CD4-positive, alpha-beta T cell treated with Interferon alpha-2 for 1 hour (primary cell): Measurements from ENCODE around the gene SCAF8.
"Not testable (repeated sequence)": the region's sequence is repeated elsewhere in the genome, so short reads cannot be mapped to it uniquely, and the experiment has no call there.

Experiments
- DNase-seq, 2 donors: peaks; one replicate each; pipeline ENCODE4 v3.0.0-alpha.2; 2020 to 2022

The SCAF8 gene

GRCh38 chr6:154786144-154786868 is 53.1 kb downstream of the SCAF8 start:
- DNase-seq, result no peak

GRCh38 chr6:154791556-154792317 is 58.5 kb downstream of the SCAF8 start:
- DNase-seq, result no peak

DNA sequence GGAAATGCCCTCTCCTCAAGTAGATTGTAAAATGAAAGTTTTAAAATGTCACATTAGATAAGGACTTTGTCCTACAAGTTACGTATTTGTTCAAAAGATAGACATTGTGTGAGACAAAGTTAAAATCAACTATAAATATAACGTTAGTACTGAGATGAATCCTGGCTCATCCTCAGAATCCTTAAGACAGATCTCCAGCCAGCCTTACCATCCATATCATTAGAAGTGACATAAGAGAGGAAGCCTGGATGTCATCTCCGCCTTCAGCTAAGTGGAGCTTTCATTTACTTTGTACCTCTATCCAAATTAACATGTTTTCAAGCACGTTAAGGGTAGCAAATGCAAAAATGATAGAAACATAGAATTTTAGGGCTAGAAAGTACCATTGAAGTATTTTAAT is 59.1 kb downstream of the SCAF8 start:
- DNase-seq, result no peak

GRCh38 chr6:154792761-154793160 is 59.5 kb downstream of the SCAF8 start:
- no peak for DNase-seq

DNA sequence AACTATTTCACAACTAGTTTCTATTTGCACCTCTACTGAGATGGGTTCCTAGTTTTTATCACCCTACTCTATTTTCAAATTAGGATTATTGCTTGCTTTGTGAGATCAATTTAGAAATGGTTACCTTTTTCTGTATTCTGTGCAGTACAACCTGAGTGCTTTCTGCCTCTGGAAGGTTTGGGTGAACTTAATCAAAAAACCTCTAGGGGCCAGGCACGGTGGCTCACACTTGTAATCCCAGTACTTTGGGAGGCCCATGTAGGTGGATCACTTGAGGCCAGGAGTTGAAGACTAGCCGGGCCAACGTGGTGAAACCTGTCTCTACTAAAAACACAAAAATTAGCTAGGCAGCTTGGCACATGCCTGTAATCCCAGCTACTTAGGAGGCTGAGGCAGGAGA is 63.3 kb downstream of the SCAF8 start:
- no peak for DNase-seq

GRCh38 chr6:154797857-154798256 is 64.6 kb downstream of the SCAF8 start:
- DNase-seq, result no peak

DNA sequence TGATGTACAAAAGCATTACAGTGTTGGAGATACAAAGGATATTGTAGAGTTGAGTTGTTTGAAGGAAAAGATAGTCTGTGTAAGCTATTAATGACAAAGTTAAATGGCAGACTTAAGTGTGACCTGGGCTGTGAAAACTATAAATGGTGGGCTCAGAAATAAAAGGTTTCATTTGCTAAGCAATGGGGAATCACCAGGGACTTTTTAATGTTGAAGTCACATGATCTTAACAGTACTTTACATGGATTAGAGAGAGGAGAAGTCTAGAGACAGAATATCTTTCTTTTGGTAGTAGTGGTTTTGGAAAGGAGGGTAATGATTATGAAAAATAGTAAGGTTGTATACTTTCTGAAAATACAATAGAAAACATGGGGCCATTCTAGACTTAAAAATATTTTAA is 67.1 kb downstream of the SCAF8 start:
- peak in 1 of 2 donors; percentile 13 for DNase-seq

DNA sequence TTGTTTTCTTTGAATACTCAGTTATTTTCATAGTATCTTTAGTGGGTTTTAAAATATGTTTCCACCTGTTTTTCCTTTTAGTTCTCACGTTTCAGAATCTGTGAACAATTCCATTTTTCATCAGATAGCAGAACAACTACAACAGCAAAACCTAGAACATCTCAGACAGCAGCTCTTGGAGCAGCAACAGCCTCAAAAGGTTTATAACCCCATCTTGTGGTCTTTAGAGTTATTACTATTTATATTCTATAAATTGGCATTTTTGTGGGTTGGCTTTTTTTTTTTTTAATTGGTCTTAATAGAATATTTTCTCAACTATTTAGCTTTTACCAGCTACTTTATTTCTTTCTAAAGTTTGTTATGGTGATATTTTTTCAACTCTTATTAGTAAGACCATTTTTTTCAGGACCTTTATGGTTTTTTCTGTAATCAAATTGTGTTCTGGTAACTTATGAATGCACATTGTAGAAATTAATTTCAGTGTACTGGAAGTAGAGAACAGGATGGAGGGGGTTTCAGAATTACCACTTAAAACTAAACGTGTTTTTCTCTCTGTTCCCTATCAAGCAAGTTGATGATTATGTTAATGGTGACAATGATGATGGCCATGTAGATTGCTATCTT is 72.2 kb downstream of the SCAF8 start:
- DNase-seq, result peak in 1 of 2 donors; percentile 53

DNA sequence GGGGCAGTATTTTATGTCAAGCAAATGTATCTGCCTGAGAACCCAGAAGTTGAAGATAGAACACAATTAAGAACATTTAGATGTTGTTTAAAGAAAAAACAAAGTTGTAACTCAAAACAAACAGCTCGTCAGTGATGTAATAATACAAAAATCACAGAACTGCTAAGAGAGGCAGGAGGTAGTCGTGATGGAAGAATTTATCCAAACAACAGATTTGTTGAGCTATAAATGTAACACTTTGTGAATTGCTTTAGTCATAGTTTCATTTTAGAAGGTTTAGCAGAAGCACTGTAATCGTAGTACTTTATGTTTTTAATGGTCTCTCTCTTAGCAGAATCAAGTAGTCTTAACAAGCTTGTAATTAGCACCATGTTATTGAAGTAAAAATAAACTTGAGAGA is 73.6 kb downstream of the SCAF8 start:
- no peak for DNase-seq

DNA sequence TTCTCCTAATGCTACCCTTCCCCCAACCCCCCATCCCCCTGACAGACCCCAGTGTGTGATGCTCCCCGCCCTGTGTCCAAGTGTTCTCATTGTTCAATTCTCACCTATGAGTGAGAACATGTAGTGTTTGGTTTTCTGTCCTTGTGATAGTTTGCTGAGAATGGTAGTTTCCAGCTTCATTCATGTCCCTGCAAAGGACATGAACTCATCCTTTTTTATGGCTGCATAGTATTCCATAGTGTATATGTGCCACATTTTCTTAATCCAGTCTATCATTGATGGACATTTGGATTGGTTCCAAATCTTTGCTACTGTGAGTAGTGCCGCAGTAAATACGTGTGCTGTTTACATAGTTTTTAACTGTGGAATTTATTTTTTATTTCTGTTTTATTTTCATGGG is 78.4 kb downstream of the SCAF8 start:
- not testable (repeated sequence) for DNase-seq

GRCh38 chr6:154814063-154814462 is 80.8 kb downstream of the SCAF8 start:
- no peak for DNase-seq

DNA sequence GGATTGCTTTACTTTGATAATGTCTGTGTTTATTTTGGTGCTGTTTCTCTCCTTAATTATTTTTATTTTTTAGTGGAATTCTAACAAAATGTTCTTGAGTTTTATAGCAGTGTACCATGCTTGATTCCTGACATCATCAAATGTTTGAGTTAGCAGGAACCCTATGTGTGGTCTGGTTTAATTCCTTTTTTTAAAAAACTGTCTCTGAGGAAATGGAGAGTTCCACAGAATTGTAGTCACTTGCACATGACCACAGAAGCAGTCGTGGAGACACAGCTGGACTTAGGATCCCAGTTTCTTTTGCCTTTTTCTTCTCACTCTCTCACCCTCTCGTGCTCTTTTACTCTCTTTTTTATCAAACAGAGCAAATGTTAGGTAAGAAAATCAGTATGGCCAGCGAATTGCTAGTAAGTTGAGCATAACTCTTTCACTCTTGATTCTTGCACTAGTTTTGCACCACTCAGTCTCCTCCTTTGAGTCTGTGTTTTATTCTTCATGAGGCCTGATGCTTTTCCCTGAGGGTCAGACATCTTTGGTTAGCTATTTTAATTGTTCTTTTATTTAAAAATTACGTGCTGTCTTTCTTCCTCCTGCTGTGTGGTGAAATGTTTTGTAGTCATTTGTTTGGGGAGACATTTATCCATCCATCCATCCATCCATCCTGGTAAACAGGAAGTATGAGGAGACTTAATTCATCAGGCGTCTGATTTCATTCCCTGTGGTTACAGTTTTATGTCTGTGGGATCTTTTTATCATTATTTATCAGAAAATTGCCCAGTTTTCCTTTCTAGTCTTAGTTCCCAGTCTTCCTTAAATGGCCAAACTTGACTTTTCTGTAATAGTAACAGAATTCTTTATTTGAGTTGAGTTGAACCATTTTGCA is 83.0 kb downstream of the SCAF8 start:
- DNase-seq, result no peak

DNA sequence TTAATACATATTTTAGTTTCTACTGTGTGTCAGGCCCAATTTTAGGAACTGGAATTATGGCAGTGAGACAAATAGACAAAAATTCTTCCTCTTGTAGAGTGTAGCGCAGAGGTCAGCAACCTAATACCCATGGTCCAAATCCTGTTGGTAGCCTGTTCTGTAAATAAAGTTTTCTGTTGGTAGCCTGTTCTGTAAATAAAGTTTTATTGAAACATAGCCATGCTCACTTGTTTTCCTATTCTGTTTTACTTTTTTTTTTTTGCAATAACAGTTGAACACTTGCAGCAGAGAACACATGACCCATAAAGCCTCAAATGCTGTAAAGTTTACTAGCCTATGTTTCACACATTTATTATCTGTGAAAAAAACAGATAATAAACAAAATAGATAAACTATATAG is 87.9 kb downstream of the SCAF8 start:
- no peak for DNase-seq

DNA sequence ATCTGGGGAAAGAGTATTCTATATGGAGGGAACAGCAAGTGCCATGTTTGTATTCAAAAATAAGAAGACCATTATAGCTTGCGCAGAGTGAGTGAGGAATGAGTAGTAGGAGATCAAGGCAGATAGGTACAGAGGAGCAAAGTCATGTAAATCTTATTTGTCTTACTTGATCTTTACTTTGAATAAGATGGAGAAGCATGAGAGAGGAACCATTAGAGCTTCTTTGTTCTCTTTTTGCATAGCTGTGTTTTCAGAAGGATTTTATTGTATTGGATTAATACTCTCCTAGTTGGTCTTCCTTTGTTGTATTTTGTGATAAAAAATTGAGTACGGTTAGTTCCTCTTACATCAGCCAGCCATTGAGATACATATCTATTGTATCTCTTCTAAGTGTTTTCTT is 88.4 kb downstream of the SCAF8 start:
- DNase-seq, result no peak

DNA sequence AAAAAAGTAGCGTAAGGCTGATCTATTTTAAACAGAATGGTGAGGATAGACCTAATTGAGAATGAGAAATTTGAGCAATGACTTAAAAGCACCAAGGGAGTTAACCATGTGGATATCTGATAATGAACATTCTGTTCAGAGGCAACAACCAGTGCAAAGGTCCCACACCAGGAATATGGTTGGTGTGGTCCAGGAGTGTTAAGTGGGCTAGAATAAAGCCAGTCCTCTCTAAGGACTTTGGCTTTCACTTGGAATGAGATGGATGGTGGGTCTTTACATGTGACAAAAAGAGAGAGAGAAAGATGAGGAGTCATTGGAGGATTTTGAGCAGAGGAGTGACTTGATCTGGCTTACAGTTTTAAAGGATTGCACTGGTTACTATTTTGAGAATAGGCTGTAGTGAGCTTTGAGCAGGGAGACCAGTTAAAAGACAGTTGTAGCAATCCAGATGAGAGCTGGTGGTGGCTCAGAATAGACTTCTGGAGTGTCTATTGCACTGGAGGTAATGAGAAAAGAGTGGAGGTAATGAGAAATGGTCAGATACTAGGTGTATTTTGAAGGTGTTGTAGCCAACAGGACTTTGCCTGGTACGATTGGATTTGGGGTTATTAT is 89.8 kb downstream of the SCAF8 start:
- no peak for DNase-seq

DNA sequence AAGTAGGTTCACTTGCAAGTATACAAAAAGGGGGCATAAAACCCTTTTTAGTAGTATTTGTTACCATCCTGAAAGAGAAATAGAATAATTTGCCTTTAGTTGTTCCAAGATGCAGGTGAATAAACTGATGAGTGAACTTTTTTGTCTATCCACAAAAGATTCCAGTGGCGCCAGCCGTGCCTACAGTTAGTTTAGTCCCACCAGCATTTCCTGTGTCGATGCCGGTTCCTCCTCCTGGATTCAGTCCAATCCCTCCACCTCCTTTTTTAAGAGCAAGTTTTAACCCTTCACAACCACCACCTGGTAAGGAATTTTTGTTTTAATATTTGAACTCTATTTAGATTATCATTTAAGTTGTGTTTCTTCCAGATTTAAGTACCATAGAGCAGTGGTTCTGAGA is 90.9 kb downstream of the SCAF8 start:
- no peak for DNase-seq

DNA sequence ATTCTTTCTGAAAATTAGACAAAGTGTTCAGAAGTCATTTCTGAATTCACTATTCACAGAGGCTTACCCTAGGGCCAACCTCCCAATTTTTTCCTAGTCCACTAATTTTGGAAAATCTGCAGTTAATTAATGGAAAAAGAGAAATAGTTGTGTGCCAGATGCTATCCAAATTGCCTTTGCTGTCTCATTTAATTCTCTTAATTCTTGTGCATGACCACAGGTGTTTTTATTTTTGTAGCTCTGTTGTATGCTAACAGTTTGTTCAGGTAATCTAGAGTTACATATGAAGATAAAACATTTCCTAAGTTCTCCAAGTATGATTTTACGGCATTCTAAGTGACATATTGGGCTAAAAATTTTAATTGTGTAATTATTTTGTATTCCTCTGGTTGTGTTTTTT is 96.8 kb downstream of the SCAF8 start:
- no peak for DNase-seq

DNA sequence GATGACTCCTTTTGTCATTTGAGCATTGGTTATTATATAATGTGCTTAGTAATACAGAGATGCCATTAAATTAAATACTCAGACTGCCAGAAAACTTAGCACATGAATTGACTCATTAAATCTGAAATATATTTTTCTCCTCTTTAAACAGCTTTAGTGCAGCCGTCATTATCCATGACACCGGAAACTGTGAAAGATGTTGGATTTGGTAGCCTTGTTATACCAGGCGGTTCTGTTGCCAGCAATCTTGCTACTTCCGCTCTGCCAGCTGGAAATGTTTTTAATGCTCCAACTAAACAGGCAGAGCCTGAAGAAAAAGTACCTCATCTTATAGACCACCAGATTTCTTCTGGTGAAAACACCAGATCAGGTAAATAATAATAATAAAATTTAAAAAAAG is 97.6 kb downstream of the SCAF8 start:
- DNase-seq, result no peak

DNA sequence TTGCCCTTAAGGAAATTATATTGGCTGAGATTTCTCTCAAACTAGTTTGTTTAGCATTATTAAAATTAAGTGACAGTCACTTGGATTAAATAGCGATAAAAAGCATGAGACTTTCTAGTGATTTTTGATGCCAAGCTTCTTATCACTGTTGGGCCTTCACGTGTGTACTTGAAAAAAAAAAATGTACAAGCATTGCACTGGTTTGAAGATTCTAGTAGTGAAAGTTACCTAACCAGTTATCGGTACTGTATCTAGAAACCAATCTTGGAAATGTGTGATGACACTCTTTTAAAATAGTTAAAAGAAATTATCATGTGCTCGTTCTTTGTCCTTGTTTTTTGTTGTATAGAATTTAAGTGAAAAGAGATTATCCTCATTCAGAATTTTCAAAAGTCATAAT is 102.1 kb downstream of the SCAF8 start:
- no peak for DNase-seq

DNA sequence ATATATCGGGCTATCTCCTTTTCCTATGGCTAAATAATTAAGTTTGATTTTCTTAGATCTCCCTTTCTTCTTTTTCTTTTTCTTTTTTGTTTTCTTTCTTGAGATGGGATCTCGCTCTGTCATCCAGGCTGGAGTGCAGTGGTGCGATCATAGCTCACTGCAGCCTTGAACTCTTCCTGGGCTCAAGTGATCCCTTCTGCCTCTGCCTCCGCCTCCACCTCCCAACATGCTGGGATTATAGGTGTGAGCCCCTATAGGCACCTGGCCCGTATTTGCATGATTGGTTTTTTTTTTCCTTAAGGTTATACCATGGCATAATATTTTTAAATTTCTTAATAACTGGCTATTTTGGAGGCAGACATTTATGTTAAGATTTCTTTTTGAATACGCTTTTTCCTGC is 106.3 kb downstream of the SCAF8 start:
- no peak for DNase-seq

GRCh38 chr6:154840363-154840762 is 107.1 kb downstream of the SCAF8 start:
- DNase-seq, result no peak

GRCh38 chr6:154841109-154841508 is 107.9 kb downstream of the SCAF8 start:
- no peak for DNase-seq

GRCh38 chr6:154842833-154843232 is 109.6 kb downstream of the SCAF8 start:
- no peak for DNase-seq
